HG02885 (cell line): Measurements from ENCODE around the gene SATB2.

Source experiments
- ATAC-seq: cut with Tn5 transposase; IDR thresholded peaks from one replicate; pipeline ENCODE4 v1.9.1; 2021; ENCODE audit warnings: mild to moderate bottlenecking; ENCODE audit not compliant: unreplicated experiment, poor library complexity

Gene SATB2

GRCh38 chr2:199455210-199455544, 2.6 kb downstream of the SATB2 start:
- ATAC-seq = no peak

DNA sequence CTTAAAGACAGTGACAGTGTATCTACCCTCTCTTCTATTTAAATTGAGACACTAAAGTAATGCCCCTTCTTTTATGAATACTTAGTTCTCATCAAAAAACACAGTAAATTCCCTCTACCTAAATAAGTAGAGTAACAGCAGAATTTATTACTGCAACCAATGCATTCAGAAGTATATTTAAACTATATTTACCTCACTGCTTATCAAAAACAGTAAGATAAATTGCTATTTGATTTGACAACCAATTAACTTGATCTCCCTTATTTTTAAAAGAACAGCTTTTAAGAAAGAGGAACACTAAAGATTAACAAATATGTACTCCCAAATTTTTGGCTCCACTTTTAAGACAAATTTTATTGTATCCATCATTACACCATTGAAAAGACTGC, 4.8 kb downstream of the SATB2 start:
- no peak for ATAC-seq

GRCh38 chr2:199452260-199452990, 5.3 kb downstream of the SATB2 start:
- no peak for ATAC-seq

DNA sequence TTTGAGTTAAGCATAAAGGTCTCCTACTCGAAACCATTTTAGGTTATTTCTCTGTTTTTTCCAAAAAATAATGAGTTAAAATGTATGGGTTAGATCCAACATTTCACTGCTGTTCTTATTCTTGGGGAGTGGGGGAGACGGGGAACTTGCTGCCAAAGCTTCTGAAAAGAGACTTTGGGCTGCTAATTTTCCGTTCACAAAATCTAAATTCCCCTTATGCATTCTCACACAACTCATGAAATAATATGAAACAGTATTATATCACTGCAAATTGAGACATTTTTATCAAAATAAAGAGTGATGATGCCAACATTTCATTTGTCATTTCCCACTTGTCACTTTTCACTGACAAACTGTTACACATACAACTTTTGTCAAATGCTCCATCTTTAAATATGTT, 7.8 kb downstream of the SATB2 start:
- ATAC-seq = no peak

- no peak for ATAC-seq
These were observed 8.3 kb downstream of the SATB2 start for GRCh38 chr2:199449455-199449854.

DNA sequence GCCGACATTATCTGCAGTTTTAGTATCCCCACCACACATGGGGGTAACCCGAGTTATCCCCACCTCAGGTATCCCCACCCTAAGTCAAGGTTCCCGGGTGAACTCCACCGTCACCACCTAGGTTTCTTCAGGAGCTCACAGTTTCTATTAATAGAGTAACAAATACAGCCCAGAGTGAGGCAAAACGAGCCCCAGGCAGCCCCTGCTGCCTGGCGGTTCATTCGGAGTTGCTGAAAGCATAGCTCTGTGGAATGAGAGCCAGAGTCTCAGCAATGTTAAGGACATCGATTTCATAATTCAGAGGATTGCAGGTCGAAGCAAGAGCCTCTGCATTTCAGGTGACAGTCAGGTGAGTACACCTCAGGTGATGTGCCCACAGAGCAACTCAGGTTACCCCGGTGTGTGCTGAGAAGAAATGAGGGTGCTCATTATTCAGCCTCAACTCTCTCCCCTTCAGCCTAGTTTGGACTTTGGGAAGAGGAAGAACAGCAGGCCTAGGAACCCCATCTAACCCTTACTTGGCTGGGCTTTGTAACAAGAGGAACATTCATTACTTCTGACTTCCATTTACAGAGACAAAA, 10.7 kb downstream of the SATB2 start:
- no peak for ATAC-seq

GRCh38 chr2:199444749-199445148, 13.0 kb downstream of the SATB2 start:
- ATAC-seq = no peak

DNA sequence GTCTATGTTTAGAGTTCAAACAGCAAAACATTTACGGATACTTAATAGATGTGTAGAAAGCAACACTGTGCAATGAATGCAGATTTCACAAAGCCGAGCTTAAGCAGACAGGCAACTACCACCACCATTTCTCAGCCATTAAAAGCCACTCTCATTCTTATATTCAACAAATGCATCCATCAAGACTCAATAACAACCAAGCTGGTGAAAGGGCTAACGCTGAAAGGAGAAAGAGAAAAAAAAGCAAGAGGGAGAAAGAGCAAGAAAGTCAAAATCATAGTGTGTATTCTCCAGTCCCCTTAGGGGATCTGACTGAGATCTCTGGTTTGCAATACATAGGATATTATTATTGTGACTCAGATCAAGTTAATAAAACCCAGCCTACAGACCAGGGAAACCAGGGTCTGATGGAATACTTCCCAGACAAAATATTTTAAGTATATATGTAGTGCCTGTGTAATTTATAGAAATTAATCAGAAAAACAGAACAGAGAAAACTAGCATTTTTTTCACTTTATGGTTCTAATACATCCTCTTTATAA, 14.1 kb downstream of the SATB2 start:
- ATAC-seq = no peak

DNA sequence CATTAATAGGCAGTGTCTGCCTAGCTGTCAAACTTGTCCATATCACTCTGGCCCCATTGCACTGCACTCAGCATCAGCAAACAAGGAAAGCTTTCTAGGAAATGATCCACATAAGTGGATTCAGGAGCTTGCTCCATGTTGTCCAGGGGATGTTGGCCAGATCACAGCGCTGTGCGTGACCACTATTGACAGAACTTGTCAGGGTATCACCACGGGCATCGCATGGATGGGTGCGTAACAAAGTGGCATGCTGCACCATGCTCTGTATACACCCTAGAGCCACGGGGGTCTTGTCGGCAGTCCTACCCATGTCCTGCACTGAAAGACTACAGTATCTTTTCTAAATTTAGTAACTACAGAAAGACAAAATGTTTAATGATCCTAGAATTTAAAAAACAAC, 15.6 kb downstream of the SATB2 start:
- ATAC-seq = no peak

DNA sequence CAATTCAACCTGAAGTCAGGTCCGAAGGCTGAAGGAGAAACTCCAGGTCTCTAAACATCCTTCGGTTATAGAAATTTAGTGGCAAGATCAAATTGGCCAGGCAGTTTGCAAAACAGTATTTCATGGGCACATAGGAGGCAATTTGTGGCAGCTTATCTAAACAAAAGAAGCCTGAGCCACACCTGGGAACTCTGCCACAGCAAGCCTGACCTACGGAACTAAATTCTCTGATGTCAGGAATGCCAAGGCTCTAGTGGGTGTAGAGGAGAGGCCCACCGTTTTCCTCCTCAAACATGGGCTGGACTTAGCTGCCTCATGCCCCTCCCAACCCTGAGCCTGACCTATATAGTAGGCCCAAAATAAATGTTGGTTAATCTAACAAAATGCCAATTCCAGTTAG, 16.0 kb downstream of the SATB2 start:
- no peak for ATAC-seq

- ATAC-seq = no peak
These were observed 17.6 kb downstream of the SATB2 start for GRCh38 chr2:199440118-199440517.

GRCh38 chr2:199439542-199439941, 18.2 kb downstream of the SATB2 start:
- ATAC-seq = no peak

- ATAC-seq = no peak
These were observed 18.7 kb downstream of the SATB2 start for GRCh38 chr2:199439066-199439465.

DNA sequence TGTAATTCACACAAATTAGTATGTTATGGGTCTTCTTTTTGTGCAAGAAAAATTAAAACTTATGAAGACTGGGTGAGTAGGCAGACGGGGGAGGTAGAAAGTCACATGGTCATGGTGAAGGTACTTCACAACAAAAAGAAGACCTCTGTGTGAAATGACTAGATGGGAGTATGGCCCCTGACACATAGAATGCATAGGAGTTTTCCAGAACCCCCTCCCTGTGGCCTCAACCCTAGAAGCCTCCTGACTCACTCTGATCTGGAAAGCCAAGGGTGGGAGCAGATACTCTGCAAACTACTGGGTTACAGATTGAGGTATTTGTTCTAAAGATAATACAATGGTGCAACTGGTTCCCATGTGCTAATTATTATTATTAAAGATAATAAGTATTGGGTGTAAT, 23.2 kb downstream of the SATB2 start:
- no peak for ATAC-seq

GRCh38 chr2:199433204-199433832, 24.4 kb downstream of the SATB2 start:
- ATAC-seq = no peak

- ATAC-seq = no peak
These were observed 26.0 kb downstream of the SATB2 start for GRCh38 chr2:199431746-199432213.

GRCh38 chr2:199430214-199430613, 27.5 kb downstream of the SATB2 start:
- ATAC-seq = no peak

DNA sequence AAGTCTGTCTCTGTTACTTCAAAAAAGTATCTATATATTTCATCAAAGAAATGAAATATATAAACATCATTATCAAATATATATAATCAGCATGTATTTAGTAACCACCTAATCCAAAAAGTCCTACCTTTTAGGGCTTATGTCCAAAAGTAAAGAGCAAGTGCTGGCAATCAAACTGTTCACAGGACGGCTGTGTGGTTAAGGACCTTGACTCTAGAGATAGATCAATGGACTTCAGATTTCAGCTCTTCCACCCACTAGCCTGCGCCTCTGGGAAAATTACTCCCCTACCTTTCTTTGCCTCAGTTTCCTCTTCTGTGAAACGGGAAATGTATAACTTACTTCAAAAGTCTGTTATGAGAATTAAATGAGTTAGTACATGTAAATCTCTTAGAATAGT, 29.4 kb downstream of the SATB2 start:
- no peak for ATAC-seq

- ATAC-seq = no peak
These were observed 33.6 kb downstream of the SATB2 start for GRCh38 chr2:199424160-199424559.

GRCh38 chr2:199419428-199419827, 38.3 kb downstream of the SATB2 start:
- ATAC-seq = no peak

DNA sequence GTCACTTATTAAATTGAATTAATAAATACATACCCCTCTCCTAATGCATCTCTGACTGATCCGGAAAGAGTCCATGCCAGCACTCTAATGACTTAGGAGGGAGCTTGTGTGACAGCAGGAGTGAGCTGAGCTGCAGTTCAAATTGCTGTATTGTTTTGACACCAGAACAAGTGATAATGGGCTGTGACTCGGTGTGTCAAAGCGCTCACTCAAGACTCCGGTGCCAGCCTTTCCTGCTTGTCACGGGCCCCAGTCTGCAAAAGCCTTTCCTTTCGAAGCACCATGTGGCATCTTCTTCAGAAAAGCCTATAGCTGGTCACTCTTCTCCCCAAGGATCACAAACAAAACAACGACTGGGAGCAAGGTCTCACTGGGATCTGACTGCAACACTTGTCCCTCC, 43.3 kb downstream of the SATB2 start:
- ATAC-seq = no peak

DNA sequence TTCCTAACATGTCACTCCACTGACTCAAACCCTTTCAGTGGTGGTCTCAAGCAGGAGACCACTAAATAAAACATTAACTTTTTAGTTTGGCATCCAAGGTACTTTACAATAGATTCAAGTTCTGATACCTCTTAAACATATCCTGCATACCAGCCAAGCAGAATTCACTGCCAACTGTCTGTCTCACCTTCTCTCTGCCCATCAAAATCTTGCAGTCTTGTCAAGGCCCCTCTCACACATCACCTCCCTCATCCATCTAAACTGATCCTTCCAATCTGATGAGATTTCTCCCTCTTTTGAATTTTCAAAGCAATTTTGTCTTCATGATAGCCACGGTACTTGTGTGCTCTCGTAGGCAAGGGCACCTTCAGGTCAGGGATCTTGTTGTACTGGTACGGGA, 43.7 kb downstream of the SATB2 start:
- no peak for ATAC-seq
